Measurements from ENCODE around the gene EVA1A.

The EVA1A gene

DNA sequence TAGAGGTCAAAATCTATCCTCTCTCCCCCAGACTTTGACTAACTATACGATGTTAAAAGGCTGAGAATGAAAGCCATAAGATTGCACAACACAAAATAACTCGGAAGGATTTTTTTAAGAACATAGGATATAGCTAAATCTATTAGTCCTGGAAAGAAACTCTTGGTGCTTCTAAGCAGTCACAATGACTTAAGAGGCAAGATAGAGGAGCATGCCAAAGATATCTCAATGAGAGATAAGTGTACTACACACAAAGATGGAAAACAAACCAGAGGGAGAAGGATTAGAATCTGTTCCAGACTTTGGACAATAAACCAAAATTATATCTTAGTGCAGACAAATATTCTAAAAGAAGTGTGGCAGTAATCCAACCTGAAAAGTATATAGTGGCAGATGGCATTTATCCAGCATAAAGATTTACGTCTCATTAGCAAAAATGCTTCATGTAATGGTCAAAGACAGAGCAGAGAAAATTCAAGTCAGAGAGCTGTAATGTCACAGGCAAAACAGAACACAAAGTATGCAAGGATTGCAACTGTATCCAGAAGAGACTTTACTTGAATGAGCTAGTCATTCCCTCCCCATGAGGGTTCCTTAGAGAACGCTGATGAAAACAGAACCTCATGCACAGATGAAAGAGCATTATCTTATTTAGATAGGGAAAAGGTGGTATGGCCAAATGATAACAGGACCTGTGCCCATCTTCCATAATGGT is 28.8 kb upstream of the EVA1A start:
- no peak for DNase-seq

- DNase-seq, result no peak
Observed at GRCh38 chr2:75587954-75588587, 27.3 kb upstream of the EVA1A start.

DNA sequence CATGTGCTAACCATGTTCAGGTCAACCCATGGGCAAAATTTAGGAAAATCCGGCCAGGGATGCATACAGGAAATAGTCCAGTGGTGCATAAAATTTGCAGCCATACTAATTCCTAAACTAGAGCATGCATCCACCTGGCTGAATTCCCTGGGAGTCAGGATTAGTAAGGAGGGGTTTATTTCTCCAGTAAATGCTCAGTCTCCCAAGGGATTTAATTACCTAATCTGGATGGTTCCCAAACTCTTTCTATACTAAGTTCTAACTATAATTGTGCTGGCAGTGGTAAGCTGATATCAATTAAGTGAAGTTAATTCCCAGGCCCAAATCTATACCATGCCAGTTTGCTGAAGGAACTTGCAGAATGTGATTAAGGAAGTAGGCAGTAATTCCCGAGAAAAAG is 26.2 kb upstream of the EVA1A start:
- DNase-seq, result no peak

DNA sequence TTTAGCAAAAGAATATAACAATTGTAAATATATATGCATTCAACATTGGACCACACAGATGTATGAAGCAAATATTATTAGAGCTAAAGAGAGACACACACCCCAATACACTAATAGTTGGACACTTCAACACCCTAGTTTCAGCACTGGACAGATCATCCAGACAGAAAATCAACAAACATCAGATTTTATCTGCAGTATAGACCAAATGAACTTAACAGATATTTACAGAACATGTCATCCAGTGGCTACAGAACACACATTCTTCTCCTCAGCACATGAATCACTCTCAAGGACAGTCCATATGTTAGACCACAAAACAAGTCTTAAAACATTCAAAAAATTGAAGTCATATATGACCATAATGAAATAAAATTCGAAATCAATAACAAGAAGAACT is 22.1 kb upstream of the EVA1A start:
- no peak for DNase-seq

- DNase-seq, result no peak
Observed at GRCh38 chr2:75580606-75581005, 19.9 kb upstream of the EVA1A start.

- no peak for DNase-seq
Observed at GRCh38 chr2:75580156-75580555, 19.4 kb upstream of the EVA1A start.

DNA sequence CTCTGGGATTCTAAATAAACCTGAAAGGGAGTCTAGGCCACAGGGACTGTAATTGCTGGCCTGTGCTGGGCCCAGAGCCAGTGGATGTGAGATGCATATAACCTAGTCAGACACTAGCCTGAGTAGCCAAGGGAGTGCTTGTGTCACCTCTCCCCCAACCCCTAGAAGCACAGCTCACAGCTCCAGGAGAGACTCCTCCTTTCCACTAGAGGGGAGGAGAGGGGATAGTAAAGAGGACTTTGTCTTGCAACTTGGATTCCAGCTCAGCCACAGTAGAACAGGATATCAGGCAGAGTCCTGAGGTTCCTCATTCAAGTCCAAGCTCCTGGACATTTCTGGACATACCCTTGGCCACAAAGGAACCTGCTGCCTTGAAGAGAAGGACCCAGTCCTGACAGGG is 18.4 kb upstream of the EVA1A start:
- no peak for DNase-seq

GRCh38 chr2:75577280-75577679 is 16.5 kb upstream of the EVA1A start:
- no peak for DNase-seq

DNA sequence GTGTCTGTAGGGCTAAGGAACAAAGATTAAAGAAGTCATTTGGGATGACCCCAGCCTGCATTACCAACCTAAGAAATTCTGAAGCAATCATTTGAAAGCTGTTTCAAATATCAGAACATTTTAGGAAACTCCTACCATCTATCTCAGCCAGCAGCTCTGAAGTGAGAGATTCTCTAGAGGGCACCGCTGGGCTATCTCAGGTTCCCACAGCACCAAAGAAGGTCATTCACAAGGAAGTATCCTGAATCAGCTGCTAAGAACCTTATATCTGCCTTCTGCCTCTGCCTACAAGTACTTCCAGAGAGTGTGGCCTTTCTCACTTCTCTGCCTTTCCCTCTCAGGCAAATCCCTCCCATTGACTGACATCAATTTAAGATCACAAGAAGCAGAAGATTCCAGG is 13.4 kb upstream of the EVA1A start:
- no peak for DNase-seq

GRCh38 chr2:75573145-75573878 is 12.6 kb upstream of the EVA1A start:
- no peak for DNase-seq

DNA sequence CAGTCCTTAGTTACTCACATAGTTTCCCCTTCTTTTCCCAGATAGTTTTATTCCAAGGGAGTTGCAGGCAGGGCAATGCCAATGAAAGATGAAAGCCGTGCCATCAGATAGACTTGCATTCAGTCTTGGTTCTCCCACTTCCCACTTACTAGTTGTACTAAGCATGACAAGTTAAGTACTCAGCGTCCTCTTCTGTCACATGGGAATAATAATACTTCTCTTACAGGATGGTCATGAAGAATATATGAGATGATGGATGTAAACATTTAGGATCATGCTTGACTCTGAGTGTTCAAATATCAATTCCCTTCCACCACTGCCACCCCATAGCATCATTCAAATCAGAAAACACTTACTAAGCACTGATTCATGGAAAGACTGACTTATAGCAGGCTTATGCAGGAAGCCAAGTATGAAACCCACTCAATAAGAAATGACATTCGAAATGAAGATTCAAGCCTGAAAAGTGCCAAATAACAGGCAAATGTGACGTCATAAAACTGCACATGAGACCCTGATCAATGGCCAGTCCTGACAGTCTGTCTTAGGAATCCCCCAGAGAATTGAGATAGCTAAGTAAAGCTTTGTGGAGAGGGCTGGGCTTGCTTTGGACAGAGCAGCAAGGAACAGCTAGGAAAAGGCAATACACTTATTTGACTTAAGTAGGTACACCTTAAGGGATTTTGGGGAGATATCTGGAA is 11.1 kb upstream of the EVA1A start:
- DNase-seq, result no peak

DNA sequence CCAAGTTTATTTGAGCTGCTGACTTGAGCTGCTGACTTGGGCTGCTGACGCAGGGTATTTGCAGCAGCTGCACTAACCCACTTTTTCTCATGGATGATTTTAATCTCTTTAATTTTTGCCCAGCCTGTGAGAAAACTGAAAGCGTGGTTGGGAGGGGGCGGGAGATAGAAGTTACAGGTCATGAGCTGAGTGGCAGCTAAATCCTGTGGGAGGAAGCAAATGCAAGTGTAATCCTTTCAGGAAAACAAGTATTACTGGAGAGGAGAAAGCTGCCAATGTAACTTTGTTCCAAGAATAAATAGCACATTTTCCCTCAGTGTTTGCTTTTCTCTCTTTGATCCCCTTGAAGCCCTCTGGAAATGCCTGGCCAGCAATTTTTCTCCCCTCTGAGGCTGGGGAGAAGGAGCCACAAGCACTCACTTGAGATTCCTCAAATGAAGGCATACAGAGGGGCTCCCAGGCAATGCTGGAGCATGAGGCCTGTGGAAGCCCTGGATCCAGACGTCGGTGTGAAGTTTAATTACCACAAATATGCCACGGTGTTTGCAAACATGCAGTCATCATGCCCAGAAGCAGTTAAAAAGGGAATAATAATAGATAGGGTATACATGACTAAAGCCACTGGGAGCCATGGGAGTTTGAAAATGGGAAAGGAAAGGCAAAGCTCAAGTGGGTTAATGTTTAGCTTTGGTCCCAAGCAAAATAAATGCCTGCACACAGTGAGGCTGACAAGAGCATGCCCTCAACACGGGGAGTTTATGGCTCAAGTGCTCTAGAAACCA is 10.4 kb upstream of the EVA1A start:
- DNase-seq, result no peak

GRCh38 chr2:75570024-75570947 is 9.5 kb upstream of the EVA1A start:
- no peak for DNase-seq

GRCh38 chr2:75569546-75569945 is 8.8 kb upstream of the EVA1A start:
- DNase-seq, result no peak

- no peak for DNase-seq
Observed at GRCh38 chr2:75568174-75568573, 7.4 kb upstream of the EVA1A start.

- no peak for DNase-seq
Observed at GRCh38 chr2:75565472-75566462, 5.0 kb upstream of the EVA1A start.

GRCh38 chr2:75564713-75565359 is 4.1 kb upstream of the EVA1A start:
- no peak for DNase-seq

- no peak for DNase-seq
Observed at GRCh38 chr2:75564026-75564688, 3.4 kb upstream of the EVA1A start.

GRCh38 chr2:75563591-75563990 is 2.9 kb upstream of the EVA1A start:
- DNase-seq, result no peak

All from GOT3 (cell line).